ENCODE measurements around the gene UBE3C.
"Not testable (repeated sequence)": the region's sequence is repeated elsewhere in the genome, so short reads cannot be mapped to it uniquely, and the experiment has no call there.

The UBE3C gene

GRCh38 chr7:157246052-157246451 is 107.3 kb downstream of the UBE3C start:
- H3K4me3 Mint-ChIP-seq, result no peak overlapping the region
- DNase-seq, result no peak
- H3K36me3 Mint-ChIP-seq, result peaks cover 5% of the 10 kb centered on the region
- CTCF ChIA-PET, result no interaction called here
- H3K27me3 Mint-ChIP-seq, result no peaks in the 10 kb centered on the region
- no peak overlapping the region for H3K27ac Mint-ChIP-seq
- H3K9me3 Mint-ChIP-seq, result no peaks in the 10 kb centered on the region
- H3K4me1 Mint-ChIP-seq, result no peaks in the 10 kb centered on the region

GRCh38 chr7:157248659-157249058 is 109.9 kb downstream of the UBE3C start:
- CTCF ChIA-PET, result interaction anchor here (0.9 to 1.5 kb wide), 4 partner anchors 10 to 138 kb away, joined by 3 to 4 read pairs (median 4); no protein-coding TSS in a partner anchor
- H3K4me3 Mint-ChIP-seq, result no peak overlapping the region
- peaks cover 12% of the 10 kb centered on the region for H3K36me3 Mint-ChIP-seq
- no peaks in the 10 kb centered on the region for H3K9me3 Mint-ChIP-seq
- DNase-seq, result no peak
- no peak overlapping the region for H3K27ac Mint-ChIP-seq
- H3K4me1 Mint-ChIP-seq, result no peaks in the 10 kb centered on the region
- no peaks in the 10 kb centered on the region for H3K27me3 Mint-ChIP-seq

GRCh38 chr7:157250605-157251228 is 112.0 kb downstream of the UBE3C start:
- CTCF ChIA-PET, result interaction anchor here (0.6 to 1.8 kb wide), 13 partner anchors 8 to 301 kb away, joined by 3 to 16 read pairs (median 3); partner anchors contain the start of gene NOM1
- no peak overlapping the region for H3K27ac Mint-ChIP-seq
- no peaks in the 10 kb centered on the region for H3K9me3 Mint-ChIP-seq
- peaks cover 13% of the 10 kb centered on the region for H3K36me3 Mint-ChIP-seq
- DNase-seq, result peak; percentile 61
- H3K4me3 Mint-ChIP-seq, result no peak overlapping the region
- H3K4me1 Mint-ChIP-seq, result no peaks in the 10 kb centered on the region
- no peaks in the 10 kb centered on the region for H3K27me3 Mint-ChIP-seq

GRCh38 chr7:157251817-157252216 is 113.1 kb downstream of the UBE3C start:
- not testable (repeated sequence) for H3K4me3 Mint-ChIP-seq, DNase-seq, H3K9me3 Mint-ChIP-seq, H3K27me3 Mint-ChIP-seq, H3K27ac Mint-ChIP-seq, H3K4me1 Mint-ChIP-seq
- CTCF ChIA-PET, result interaction anchor here (1.2 to 1.6 kb wide), 3 partner anchors 17 to 112 kb away, joined by 3 to 12 read pairs (median 3); no protein-coding TSS in a partner anchor
- H3K36me3 Mint-ChIP-seq, result peaks cover 15% of the 10 kb centered on the region

- no peak for DNase-seq
- CTCF ChIA-PET, result no interaction called here
- Mint-ChIP-seq H3K27ac (no peak overlapping the region), H3K36me3 (peaks cover 29% of the 10 kb centered on the region), H3K27me3 (no peaks in the 10 kb centered on the region), H3K4me3 (no peak overlapping the region), H3K4me1 (no peaks in the 10 kb centered on the region), H3K9me3 (no peaks in the 10 kb centered on the region)
Measured at GRCh38 chr7:157253850-157254249, 115.1 kb downstream of the UBE3C start.

- H3K27me3 Mint-ChIP-seq, CTCF ChIA-PET, DNase-seq, H3K27ac Mint-ChIP-seq, H3K4me3 Mint-ChIP-seq, H3K4me1 Mint-ChIP-seq, H3K9me3 Mint-ChIP-seq: not testable (repeated sequence)
- peaks cover 31% of the 10 kb centered on the region for H3K36me3 Mint-ChIP-seq
Measured at GRCh38 chr7:157254781-157255180, 116.1 kb downstream of the UBE3C start.

GRCh38 chr7:157255201-157255606 is 116.5 kb downstream of the UBE3C start:
- no peak for DNase-seq
- H3K36me3 Mint-ChIP-seq, result peaks cover 34% of the 10 kb centered on the region
- no peak overlapping the region for H3K4me3 Mint-ChIP-seq
- CTCF ChIA-PET, result no interaction called here
- H3K27ac Mint-ChIP-seq, result no peak overlapping the region
- H3K27me3 Mint-ChIP-seq, result no peaks in the 10 kb centered on the region
- H3K4me1 Mint-ChIP-seq, result no peaks in the 10 kb centered on the region
- no peaks in the 10 kb centered on the region for H3K9me3 Mint-ChIP-seq

- no peaks in the 10 kb centered on the region for H3K4me1 Mint-ChIP-seq
- CTCF ChIA-PET, result interaction anchor here (1.1 kb wide), 1 partner anchor 13 kb away, joined by 3 read pairs; no protein-coding TSS in a partner anchor
- H3K4me3 Mint-ChIP-seq, result no peak overlapping the region
- H3K27ac Mint-ChIP-seq, result no peak overlapping the region
- no peaks in the 10 kb centered on the region for H3K27me3 Mint-ChIP-seq
- DNase-seq, result no peak
- no peaks in the 10 kb centered on the region for H3K9me3 Mint-ChIP-seq
- H3K36me3 Mint-ChIP-seq, result peaks cover 50% of the 10 kb centered on the region
Measured at GRCh38 chr7:157263156-157263555, 124.4 kb downstream of the UBE3C start.

GRCh38 chr7:157265051-157265450 is 126.3 kb downstream of the UBE3C start:
- CTCF ChIA-PET, result interaction anchor here (1.7 kb wide), 1 partner anchor 9 kb away, joined by 5 read pairs; no protein-coding TSS in a partner anchor
- Mint-ChIP-seq H3K27me3 (no peaks in the 10 kb centered on the region), H3K27ac (no peak overlapping the region), H3K4me3 (no peak overlapping the region), H3K4me1 (no peaks in the 10 kb centered on the region), H3K36me3 (peaks cover 48% of the 10 kb centered on the region), H3K9me3 (no peaks in the 10 kb centered on the region)
- no peak for DNase-seq

- H3K27ac Mint-ChIP-seq, result no peak overlapping the region
- no peak overlapping the region for H3K4me3 Mint-ChIP-seq
- no peaks in the 10 kb centered on the region for H3K9me3 Mint-ChIP-seq
- no peak for DNase-seq
- H3K4me1 Mint-ChIP-seq, result no peaks in the 10 kb centered on the region
- H3K27me3 Mint-ChIP-seq, result no peaks in the 10 kb centered on the region
- H3K36me3 Mint-ChIP-seq, result peaks cover 44% of the 10 kb centered on the region
- CTCF ChIA-PET, result interaction anchor here (1.2 kb wide), 1 partner anchor 16 kb away, joined by 5 read pairs; no protein-coding TSS in a partner anchor
Measured at GRCh38 chr7:157266272-157266671, 127.5 kb downstream of the UBE3C start.

- CTCF ChIA-PET, result no interaction called here
- no peak overlapping the region for H3K27ac Mint-ChIP-seq
- H3K27me3 Mint-ChIP-seq, result no peaks in the 10 kb centered on the region
- peaks cover 44% of the 10 kb centered on the region for H3K36me3 Mint-ChIP-seq
- no peaks in the 10 kb centered on the region for H3K4me1 Mint-ChIP-seq
- DNase-seq, result no peak
- no peak overlapping the region for H3K4me3 Mint-ChIP-seq
- no peaks in the 10 kb centered on the region for H3K9me3 Mint-ChIP-seq
Measured at GRCh38 chr7:157267516-157267915, 128.8 kb downstream of the UBE3C start.

GRCh38 chr7:157267956-157268355 is 129.2 kb downstream of the UBE3C start:
- no peak for DNase-seq
- Mint-ChIP-seq H3K36me3 (peaks cover 43% of the 10 kb centered on the region), H3K4me1 (no peaks in the 10 kb centered on the region), H3K4me3 (no peak overlapping the region), H3K27ac (no peak overlapping the region), H3K27me3 (no peaks in the 10 kb centered on the region), H3K9me3 (no peaks in the 10 kb centered on the region)
- CTCF ChIA-PET, result no interaction called here

GRCh38 chr7:157268540-157268939 is 129.8 kb downstream of the UBE3C start:
- no peaks in the 10 kb centered on the region for H3K27me3 Mint-ChIP-seq
- H3K9me3 Mint-ChIP-seq, result no peaks in the 10 kb centered on the region
- DNase-seq, result no peak
- H3K27ac Mint-ChIP-seq, result no peak overlapping the region
- H3K36me3 Mint-ChIP-seq, result peaks cover 40% of the 10 kb centered on the region
- H3K4me3 Mint-ChIP-seq, result no peak overlapping the region
- CTCF ChIA-PET, result interaction anchor here (0.7 kb wide), 1 partner anchor 16 kb away, joined by 3 read pairs; no protein-coding TSS in a partner anchor
- H3K4me1 Mint-ChIP-seq, result no peaks in the 10 kb centered on the region

GRCh38 chr7:157269341-157270059 is 130.8 kb downstream of the UBE3C start:
- DNase-seq, result no peak
- Mint-ChIP-seq H3K27ac (no peak overlapping the region), H3K4me1 (no peaks in the 10 kb centered on the region), H3K36me3 (peaks cover 35% of the 10 kb centered on the region), H3K27me3 (no peaks in the 10 kb centered on the region), H3K9me3 (no peaks in the 10 kb centered on the region), H3K4me3 (no peak overlapping the region)
- CTCF ChIA-PET, result interaction anchor here (0.7 kb wide), 3 partner anchors 17 to 73 kb away, joined by 3 to 4 read pairs (median 3); no protein-coding TSS in a partner anchor

- CTCF ChIA-PET, result interaction anchor here (0.7 kb wide), 1 partner anchor 20 kb away, joined by 4 read pairs; no protein-coding TSS in a partner anchor
- H3K36me3 Mint-ChIP-seq, result peaks cover 32% of the 10 kb centered on the region
Measured at GRCh38 chr7:157270060-157270444, 131.3 kb downstream of the UBE3C start.

More at GRCh38 chr7:157270060-157270444, 131.3 kb downstream of the UBE3C start:
- no peaks in the 10 kb centered on the region for H3K27me3 Mint-ChIP-seq
- no peak for DNase-seq
- H3K4me1 Mint-ChIP-seq, result peaks cover 2% of the 10 kb centered on the region
- no peak overlapping the region for H3K4me3 Mint-ChIP-seq
- no peaks in the 10 kb centered on the region for H3K9me3 Mint-ChIP-seq
- no peak overlapping the region for H3K27ac Mint-ChIP-seq

Measured in activated naive CD4-positive, alpha-beta T cell treated with anti-CD3 and anti-CD28 coated beads, Interleukin-2, amount 10 ng/mL, durations not matched to agents 7 days and 5 days (primary cell).